Small intestine (tissue), 7 donors: Measurements from ENCODE around the gene MOG. TPM values are rescaled to one million over a fixed set of nuclear protein-coding genes. Genes with fewer than 3 reads are reported as not detected.

ENCODE experiments used
- DNase-seq, 2 donors: peaks; one replicate each; pipeline versions ENCODE4 v3.0.0 to v3.0.0-alpha.2; 2013
- FAIRE-seq: peaks from 2 replicates; lab custom pipeline; 2012; peaks lifted over from hg19 to GRCh38; lab: Jason Lieb, UNC
- H3K27ac ChIP-seq, 3 donors: one replicate each; pipeline ENCODE4 v1.5.1; 2013; ENCODE audit warnings: low read length in 2 of 3, mild to moderate bottlenecking in 2 of 3, control low read depth in 1 of 3, inconsistent platforms in 1 of 3, low read depth in 1 of 3, moderate library complexity in 1 of 3
- H3K27me3 ChIP-seq, 3 donors: one replicate each; pipeline ENCODE4 v1.6.1; 2013; ENCODE audit warnings: low read length in 3 of 3, inconsistent platforms in 1 of 3; ENCODE audit not compliant: control insufficient read depth in 3 of 3, insufficient read depth in 3 of 3
- H3K36me3 ChIP-seq, 3 donors: one replicate each; pipeline ENCODE4 v1.6.1; 2013; ENCODE audit warnings: low read length in 3 of 3, inconsistent platforms in 1 of 3, low read depth in 1 of 3, mild to moderate bottlenecking in 1 of 3, moderate library complexity in 1 of 3; ENCODE audit not compliant: control insufficient read depth in 3 of 3, insufficient read depth in 2 of 3
- H3K4me1 ChIP-seq, 3 donors: one replicate each; pipeline ENCODE4 v1.6.1; 2013; ENCODE audit warnings: low read length in 2 of 3, inconsistent platforms in 1 of 3, low read depth in 1 of 3, mild to moderate bottlenecking in 1 of 3, moderate library complexity in 1 of 3; ENCODE audit not compliant: control insufficient read depth in 3 of 3, insufficient read depth in 2 of 3
- H3K4me3 ChIP-seq, 3 donors: one replicate each; pipeline ENCODE4 v1.5.1; 2013; ENCODE audit warnings: low read length in 3 of 3, control low read depth in 1 of 3, inconsistent platforms in 1 of 3, low read depth in 1 of 3, mild to moderate bottlenecking in 1 of 3, moderate library complexity in 1 of 3
- H3K9me3 ChIP-seq, 2 donors: one replicate each; pipeline ENCODE4 v1.6.1; 2013; ENCODE audit warnings: low read depth in 1 of 2, low read length in 1 of 2; ENCODE audit not compliant: control insufficient read depth in 2 of 2, insufficient read depth in 1 of 2
- WGBS, 3 donors: extraction: QIAGEN DNeasy Blood & Tissue Kit; methylation state at CpG; one replicate each; pipeline ENCODE4 v1.1.7; 2013; 5-methylcytosine and 5-hydroxymethylcytosine counted together
- polyA plus RNA-seq, 4 donors: library from polyadenylated mRNA; stranded (reverse) in 3 of 4; unstranded in 1 of 4; fragments of 200-250 nt in 3 of 4; fragments of 120-200 nt in 1 of 4; gene quantifications; one replicate each; pipeline versions ENCODE4 v1.2.1 to v1.2.3, GENCODE V29; 2013
- donor health status: healthy with polysubstance abuse.
- donor health status: control.
- donor health status: control.
- donor health status: Bipolar disorder and iron deficiency.
- donor health status: healthy.

The MOG gene
- polyA plus RNA-seq, 4 donors, result 0.07 TPM; not detected in 3

DNA sequence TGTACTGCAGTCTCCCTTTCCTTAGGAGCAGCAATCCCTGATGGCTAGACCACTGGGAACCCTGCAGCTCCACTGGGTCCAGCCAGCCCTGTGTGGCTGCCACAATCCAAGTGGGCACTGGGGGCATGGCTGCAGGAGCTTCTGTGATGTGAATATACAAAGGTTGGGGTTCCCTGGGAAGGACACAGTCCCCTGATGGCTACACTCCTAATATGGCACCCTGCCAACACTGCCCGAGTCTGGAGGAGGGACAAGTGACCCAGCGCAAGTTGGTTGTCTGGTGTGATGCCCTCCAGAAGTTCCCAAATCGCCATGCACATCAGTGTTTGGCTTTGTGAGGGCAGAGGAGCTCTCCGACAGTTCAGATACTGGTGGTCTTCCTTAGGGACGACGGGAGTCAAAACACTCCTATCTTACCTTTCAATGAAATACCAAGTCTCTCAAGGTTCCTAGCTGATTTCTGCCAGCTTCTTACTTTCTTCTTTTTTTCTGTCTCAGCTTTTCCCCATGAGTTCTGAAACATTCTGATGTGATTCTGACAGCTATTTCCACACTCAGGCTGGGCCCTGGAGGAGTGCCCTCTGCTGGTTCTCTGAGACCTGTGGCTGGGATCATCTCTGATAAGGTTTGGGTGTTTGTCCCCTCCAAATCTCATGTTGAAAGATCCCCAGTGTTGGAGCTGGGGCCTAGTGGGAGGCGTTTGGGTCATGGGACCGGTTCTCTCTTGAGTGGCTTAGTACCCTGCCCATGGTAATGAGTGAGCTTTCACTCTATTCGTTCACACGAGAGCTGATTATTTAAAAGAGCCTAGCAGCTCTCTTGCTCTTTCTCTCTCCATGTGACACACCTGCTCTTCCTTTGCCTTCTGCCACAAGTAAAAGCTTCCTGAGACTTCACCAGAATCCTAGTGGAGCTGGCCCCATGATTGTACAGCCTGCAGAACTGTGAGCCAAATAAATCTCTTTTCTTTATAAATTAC, 39.5 kb downstream of the MOG start:
- FAIRE-seq, result no peak

DNA sequence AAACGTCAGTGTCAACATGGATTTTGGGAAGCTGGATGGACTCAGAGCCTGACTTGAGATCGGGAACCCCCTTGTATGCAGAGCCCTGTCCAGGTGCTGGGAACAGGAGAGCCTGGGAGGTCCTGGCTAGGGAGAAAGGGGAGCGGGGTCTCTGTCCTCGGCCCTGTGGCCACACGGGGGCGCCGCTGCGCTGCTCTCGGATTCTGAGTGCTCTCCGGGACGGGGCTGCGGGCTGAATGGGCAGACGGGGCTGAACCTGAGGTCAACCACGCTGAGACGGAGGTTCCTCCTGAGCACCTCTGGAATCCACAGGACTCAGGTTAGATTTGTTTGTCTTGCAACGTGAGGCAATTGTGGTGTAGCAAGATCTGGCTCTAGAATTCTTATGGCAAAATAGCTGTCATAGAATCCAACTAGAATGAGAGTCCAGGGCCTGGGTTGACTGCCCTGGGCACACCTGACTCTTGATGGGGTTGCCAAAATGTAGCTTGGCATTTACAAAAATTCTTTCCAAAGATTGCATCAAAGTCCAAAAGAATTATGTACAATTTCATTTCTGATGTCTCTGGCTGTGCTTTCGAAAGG, 45.7 kb downstream of the MOG start:
- no peak overlapping the region for H3K27ac ChIP-seq
- H3K4me1 ChIP-seq, result no peaks in the 10 kb centered on the region
- FAIRE-seq (no peak), DNase-seq (peak in 1 of 2 donors; percentile 29)
- H3K27me3 ChIP-seq, result peaks cover 0 to 10% (median 0%) of the 10 kb centered on the region in 3 donors
- H3K9me3 ChIP-seq, result no peaks in the 10 kb centered on the region
- H3K4me3 ChIP-seq, result no peak overlapping the region
- H3K36me3 ChIP-seq, result no peaks in the 10 kb centered on the region
- 8 to 26% (median 24%) methylated on average over 17 of the region's 17 CpGs for WGBS, 3 donors

More for the DNA sequence above, 39.5 kb downstream of the MOG start:
- H3K4me1 ChIP-seq, result no peaks in the 10 kb centered on the region
- no peak overlapping the region for H3K27ac ChIP-seq
- no peaks in the 10 kb centered on the region for H3K27me3 ChIP-seq
- 66 to 72% (median 68%) methylated on average over 10 of the region's 10 CpGs for WGBS, 3 donors
- H3K4me3 ChIP-seq, result no peak overlapping the region
- H3K36me3 ChIP-seq, result no peaks in the 10 kb centered on the region
- peaks cover 0 to 9% of the 10 kb centered on the region in 2 donors for H3K9me3 ChIP-seq
- no peak for DNase-seq

DNA sequence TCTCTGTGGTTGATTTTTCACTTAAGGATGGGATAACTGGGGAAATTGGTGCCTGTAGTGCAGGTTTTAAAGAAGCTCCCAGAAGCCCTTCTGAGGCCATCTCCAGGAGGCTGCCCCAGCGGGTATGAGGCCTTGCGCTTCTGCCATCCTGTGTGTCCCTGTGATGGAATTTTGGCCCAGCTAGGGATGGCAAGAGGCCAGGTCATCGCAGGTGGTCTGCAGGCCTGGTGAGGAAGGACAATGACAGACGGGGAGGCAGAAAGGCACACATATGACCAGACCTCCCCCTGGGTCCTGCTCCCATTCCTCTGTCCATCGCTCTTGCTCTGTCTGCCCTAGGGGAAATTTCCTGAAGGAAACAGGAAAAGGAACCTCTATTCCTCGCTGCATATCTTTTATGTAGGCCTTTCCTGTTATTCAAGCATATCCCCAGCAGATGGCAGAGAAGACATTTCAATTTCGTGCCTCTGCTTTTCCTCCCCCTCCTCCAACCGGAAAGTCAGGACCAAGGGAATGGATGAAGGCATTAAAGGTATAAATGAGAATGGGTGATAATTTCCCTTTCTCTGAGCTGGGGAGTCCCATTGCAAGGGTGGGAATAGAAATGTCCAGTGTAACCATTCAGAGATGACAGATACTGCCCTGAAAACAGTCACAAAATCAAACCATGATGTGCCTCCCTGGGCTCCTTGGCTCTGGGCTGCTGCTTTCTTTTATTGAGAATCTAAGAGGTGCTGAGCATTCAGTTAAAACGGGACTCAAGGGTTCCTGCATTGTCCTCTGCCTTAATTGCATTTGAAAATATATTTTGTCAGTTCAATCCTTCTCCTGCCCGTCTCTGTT, 48.7 kb downstream of the MOG start:
- H3K27ac ChIP-seq, result no peak overlapping the region
- DNase-seq (peak; percentile 47 to 69), FAIRE-seq (no peak)
- peaks cover 0 to 10% (median 0%) of the 10 kb centered on the region in 3 donors for H3K27me3 ChIP-seq
- no peak overlapping the region for H3K4me3 ChIP-seq
- no peaks in the 10 kb centered on the region for H3K4me1 ChIP-seq
- H3K9me3 ChIP-seq, result no peaks in the 10 kb centered on the region
- 33 to 36% (median 35%) methylated on average over 10 of the region's 10 CpGs for WGBS, 3 donors
- H3K36me3 ChIP-seq, result no peaks in the 10 kb centered on the region

- no peak overlapping the region for H3K4me3 ChIP-seq
- no peaks in the 10 kb centered on the region for H3K9me3 ChIP-seq
- H3K27me3 ChIP-seq, result peaks cover 0 to 6% (median 0%) of the 10 kb centered on the region in 3 donors
- H3K4me1 ChIP-seq, result no peaks in the 10 kb centered on the region
- peak in 1 of 2 donors; percentile 79 for DNase-seq
- H3K36me3 ChIP-seq, result no peaks in the 10 kb centered on the region
- FAIRE-seq, result no peak
- H3K27ac ChIP-seq, result peak overlapping the region in 1 of 3 donors; percentile 84
- WGBS, 3 donors, result 47 to 55% (median 53%) methylated on average over 11 of the region's 11 CpGs
Measured at GRCh38 chr6:29708432-29709179, 51.7 kb downstream of the MOG start.

DNA sequence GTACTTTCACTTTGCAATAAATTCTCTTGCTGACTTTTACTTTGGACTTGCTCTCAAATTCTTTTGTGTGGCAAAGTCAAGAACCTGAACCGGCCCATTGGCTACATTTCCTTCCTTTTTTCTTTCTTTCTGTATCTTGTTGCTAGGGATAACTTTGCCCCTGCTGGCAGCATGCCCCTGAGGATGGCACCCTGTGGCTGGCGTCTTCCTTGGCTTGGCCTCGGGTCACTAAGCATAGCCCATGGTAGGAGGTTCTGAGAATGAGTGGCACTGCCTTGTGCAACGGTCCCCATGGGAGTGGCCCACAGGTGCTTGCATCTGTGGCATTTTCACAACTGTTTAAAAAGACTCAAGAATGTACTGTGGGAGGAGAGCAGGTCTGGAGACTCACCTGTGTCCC, 52.3 kb downstream of the MOG start:
- no peaks in the 10 kb centered on the region for H3K4me1 ChIP-seq
- DNase-seq, result no peak
- no peaks in the 10 kb centered on the region for H3K36me3 ChIP-seq
- FAIRE-seq, result no peak
- no peaks in the 10 kb centered on the region for H3K9me3 ChIP-seq
- no peak overlapping the region for H3K4me3 ChIP-seq
- WGBS, 3 donors, result 5 to 24% (median 13%) methylated on average over 4 of the region's 4 CpGs
- peaks cover 0 to 7% (median 0%) of the 10 kb centered on the region in 3 donors for H3K27me3 ChIP-seq
- peak overlapping the region in 1 of 3 donors; percentile 84 for H3K27ac ChIP-seq

GRCh38 chr6:29710281-29710941, 53.5 kb downstream of the MOG start:
- Histone ChIP-seq H3K27me3 (peaks cover 0 to 13% (median 0%) of the 10 kb centered on the region in 3 donors), H3K4me1 (no peaks in the 10 kb centered on the region), H3K36me3 (no peaks in the 10 kb centered on the region), H3K4me3 (no peak overlapping the region), H3K27ac (peak overlapping the region in 1 of 3 donors; percentile 6), H3K9me3 (no peaks in the 10 kb centered on the region)
- 78 to 88% (median 80%) methylated on average over 8 of the region's 8 CpGs for WGBS, 3 donors
- DNase-seq (no peak), FAIRE-seq (no peak)

- 9 to 33% (median 11%) methylated on average over 2 of the region's 2 CpGs for WGBS, 3 donors
- no peak overlapping the region for H3K27ac ChIP-seq
- H3K27me3 ChIP-seq, result peaks cover 0 to 25% (median 0%) of the 10 kb centered on the region in 3 donors
- DNase-seq, result no peak
- peaks cover 3 to 13% (median 7%) of the 10 kb centered on the region in 3 donors for H3K36me3 ChIP-seq
- peaks cover 0 to 2% of the 10 kb centered on the region in 2 donors for H3K9me3 ChIP-seq
- H3K4me1 ChIP-seq, result peaks cover 0 to 7% (median 0%) of the 10 kb centered on the region in 3 donors
- no peak overlapping the region for H3K4me3 ChIP-seq
- no peak for FAIRE-seq
Measured at GRCh38 chr6:29720863-29721262, 64.0 kb downstream of the MOG start.
